Trophoblast cell (in vitro differentiated cells and primary cell): ENCODE measurements around the gene ARFGEF3.

Source experiments
- DNase-seq, 2 donors: peaks; one replicate each; pipeline ENCODE4 v3.0.0-alpha.2; 2016
- H2AFZ ChIP-seq: 2 replicates; pipeline ENCODE4 v1.6.1; 2013; ENCODE audit warnings: low read length, moderate library complexity, mild to moderate bottlenecking; ENCODE audit not compliant: insufficient read depth, poor library complexity
- H2AK5ac ChIP-seq: 2 replicates; pipeline ENCODE4 v1.6.1; 2013; ENCODE audit warnings: mild to moderate bottlenecking, low read length
- H2BK120ac ChIP-seq: 2 replicates; pipeline ENCODE4 v1.6.1; 2013; ENCODE audit warnings: low read length, mild to moderate bottlenecking, moderate library complexity; ENCODE audit not compliant: insufficient read depth, poor library complexity
- H2BK12ac ChIP-seq: 2 replicates; pipeline ENCODE4 v1.6.1; 2013; ENCODE audit warnings: mild to moderate bottlenecking, low read length, moderate library complexity
- H2BK5ac ChIP-seq: 2 replicates; pipeline ENCODE4 v1.6.1; 2013; ENCODE audit warnings: low read length, low read depth, moderate library complexity, mild to moderate bottlenecking; ENCODE audit not compliant: poor library complexity
- H3K14ac ChIP-seq: 2 replicates; pipeline ENCODE4 v1.6.1; 2013; ENCODE audit warnings: mild to moderate bottlenecking, low read length
- H3K18ac ChIP-seq: 2 replicates; pipeline ENCODE4 v1.6.1; 2013; ENCODE audit warnings: mild to moderate bottlenecking, low read length
- H3K23ac ChIP-seq: 2 replicates; pipeline ENCODE4 v1.6.1; 2013; ENCODE audit warnings: low read length
- H3K27ac ChIP-seq: 2 replicates; pipeline ENCODE4 v1.5.1; 2013; ENCODE audit warnings: low read depth, mild to moderate bottlenecking, inconsistent platforms, low read length, moderate library complexity
- H3K27me3 ChIP-seq: 2 replicates; pipeline ENCODE4 v1.6.1; 2013; ENCODE audit warnings: inconsistent platforms, mild to moderate bottlenecking, low read length, moderate library complexity; ENCODE audit not compliant: insufficient read depth
- H3K36me3 ChIP-seq, 2 experiments: 1 replicate in 1 of 2; 2 replicates in 1 of 2; pipeline ENCODE4 v1.6.1; 2013; ENCODE audit warnings: low read length in 2 of 2, mild to moderate bottlenecking in 2 of 2, moderate library complexity in 1 of 2; ENCODE audit not compliant: insufficient read depth in 2 of 2, control insufficient read depth in 1 of 2
- H3K4ac ChIP-seq: 2 replicates; pipeline ENCODE4 v1.6.1; 2013; ENCODE audit warnings: low read depth, mild to moderate bottlenecking, low read length, moderate library complexity
- H3K4me1 ChIP-seq, 2 experiments: 1 replicate in 1 of 2; 2 replicates in 1 of 2; pipeline ENCODE4 v1.6.1; 2013; ENCODE audit warnings: low read length in 2 of 2, mild to moderate bottlenecking in 2 of 2, moderate library complexity in 1 of 2; ENCODE audit not compliant: insufficient read depth in 2 of 2, control insufficient read depth in 1 of 2
- H3K4me2 ChIP-seq: 2 replicates; pipeline ENCODE4 v1.6.1; 2013; ENCODE audit warnings: inconsistent platforms, mild to moderate bottlenecking, low read length, moderate library complexity
- H3K4me3 ChIP-seq: 2 replicates; pipeline ENCODE4 v1.5.1; 2013; ENCODE audit warnings: mild to moderate bottlenecking, low read depth, low read length, inconsistent platforms
- H3K79me1 ChIP-seq: one replicate; pipeline ENCODE4 v1.6.1; 2013; ENCODE audit warnings: low read length
- H3K79me2 ChIP-seq: 2 replicates; pipeline ENCODE4 v1.6.1; 2013; ENCODE audit warnings: low read length, mild to moderate bottlenecking; ENCODE audit not compliant: control insufficient read depth, insufficient read depth, poor library complexity
- H3K9ac ChIP-seq: 2 replicates; pipeline ENCODE4 v1.6.1; 2013; ENCODE audit warnings: mild to moderate bottlenecking, low read length
- H3K9me3 ChIP-seq: 2 replicates; pipeline ENCODE4 v1.6.1; 2013; ENCODE audit warnings: low read depth, mild to moderate bottlenecking, control low read depth, inconsistent platforms, low read length; ENCODE audit not compliant: insufficient read depth
- H4K12ac ChIP-seq: 2 replicates; pipeline ENCODE4 v1.6.1; 2013; ENCODE audit warnings: low read depth, mild to moderate bottlenecking, low read length, moderate library complexity
- H4K8ac ChIP-seq: 2 replicates; pipeline ENCODE4 v1.6.1; 2013; ENCODE audit warnings: low read depth, mild to moderate bottlenecking, low read length, moderate library complexity
- H4K91ac ChIP-seq: one replicate; pipeline ENCODE4 v1.6.1; 2013; ENCODE audit warnings: low read depth, mild to moderate bottlenecking, low read length, moderate library complexity
- WGBS: extraction: QIAGEN DNeasy Blood & Tissue Kit; methylation state at CpG from one replicate; pipeline ENCODE4 v1.1.7; 2013; ENCODE audit warnings: missing lambda C conversion rate; ENCODE audit not compliant: insufficient read length, insufficient coverage; ENCODE audit errors: extremely low coverage; 5-methylcytosine and 5-hydroxymethylcytosine counted together

ARFGEF3 gene

GRCh38 chr6:138278326-138278725, 116.6 kb downstream of the ARFGEF3 start:
- no peaks in the 10 kb centered on the region for H3K27me3 ChIP-seq
- no peak overlapping the region for H2BK5ac ChIP-seq
- no peak overlapping the region for H3K14ac ChIP-seq
- no peak overlapping the region for H2AFZ ChIP-seq
- H3K4ac ChIP-seq, result no peak overlapping the region
- no peak overlapping the region for H3K27ac ChIP-seq
- no peak overlapping the region for H3K4me3 ChIP-seq
- no peak overlapping the region for H2BK120ac ChIP-seq
- H4K12ac ChIP-seq, result no peak overlapping the region
- H3K4me2 ChIP-seq, result no peak overlapping the region
- H4K91ac ChIP-seq, result no peak overlapping the region
- H3K9ac ChIP-seq, result no peak overlapping the region
- no peak overlapping the region for H3K23ac ChIP-seq
- no peak overlapping the region for H2AK5ac ChIP-seq
- no peak for DNase-seq
- no peaks in the 10 kb centered on the region for H3K79me1 ChIP-seq
- H4K8ac ChIP-seq, result no peak overlapping the region
- no CpG with 5 or more reads among the region's 12 CpGs for WGBS
- no peaks in the 10 kb centered on the region for H3K9me3 ChIP-seq
- no peak overlapping the region for H2BK12ac ChIP-seq
- no peak overlapping the region for H3K18ac ChIP-seq
- no peaks in the 10 kb centered on the region for H3K36me3 ChIP-seq
- H3K79me2 ChIP-seq, result no peaks in the 10 kb centered on the region
- no peaks in the 10 kb centered on the region for H3K4me1 ChIP-seq

DNA sequence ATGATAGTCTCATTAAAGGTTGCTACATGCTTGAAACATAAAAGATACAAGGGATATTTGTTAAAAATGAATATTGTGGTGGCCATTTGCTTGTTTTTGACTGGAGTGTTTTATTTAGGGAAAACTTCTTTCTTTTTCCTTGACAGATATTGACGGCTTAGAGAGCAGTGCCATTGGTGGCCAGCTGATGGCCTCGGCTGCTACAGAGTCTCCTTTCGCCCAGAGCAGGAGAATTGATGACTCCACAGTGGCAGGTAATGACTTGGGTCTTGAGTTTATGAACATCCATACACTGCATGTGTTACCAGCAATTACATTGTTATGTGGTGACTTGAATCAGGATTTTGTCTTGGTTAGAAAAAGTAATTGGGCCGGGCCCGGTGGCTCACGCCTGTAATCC, 124.1 kb downstream of the ARFGEF3 start:
- no peaks in the 10 kb centered on the region for H3K27me3 ChIP-seq
- H4K91ac ChIP-seq, result no peak overlapping the region
- no peak overlapping the region for H4K12ac ChIP-seq
- peaks cover 2% of the 10 kb centered on the region for H3K79me1 ChIP-seq
- no peak overlapping the region for H2BK5ac ChIP-seq
- H3K4ac ChIP-seq, result no peak overlapping the region
- H4K8ac ChIP-seq, result no peak overlapping the region
- H3K36me3 ChIP-seq, result no peaks in the 10 kb centered on the region
- no peak overlapping the region for H3K23ac ChIP-seq
- no peak overlapping the region for H2BK120ac ChIP-seq
- H2AFZ ChIP-seq, result no peak overlapping the region
- no CpG with 5 or more reads among the region's 6 CpGs for WGBS
- no peak overlapping the region for H2BK12ac ChIP-seq
- H3K9me3 ChIP-seq, result no peaks in the 10 kb centered on the region
- peak; percentile 80 to 83 for DNase-seq
- H3K4me1 ChIP-seq, result peaks cover 0 to 2% of the 10 kb centered on the region in 2 experiments
- H3K9ac ChIP-seq, result no peak overlapping the region
- H3K18ac ChIP-seq, result no peak overlapping the region
- no peak overlapping the region for H3K27ac ChIP-seq
- H3K14ac ChIP-seq, result no peak overlapping the region
- no peak overlapping the region for H3K4me3 ChIP-seq
- no peak overlapping the region for H2AK5ac ChIP-seq
- H3K79me2 ChIP-seq, result no peaks in the 10 kb centered on the region
- H3K4me2 ChIP-seq, result no peak overlapping the region

GRCh38 chr6:138286698-138287097, 125.0 kb downstream of the ARFGEF3 start:
- Histone ChIP-seq H3K9me3 (no peaks in the 10 kb centered on the region), H3K14ac (no peak overlapping the region), H2BK120ac (no peak overlapping the region), H3K27ac (no peak overlapping the region), H3K27me3 (no peaks in the 10 kb centered on the region), H2BK12ac (no peak overlapping the region), H2AFZ (no peak overlapping the region), H3K9ac (no peak overlapping the region), H3K79me2 (no peaks in the 10 kb centered on the region), H4K8ac (no peak overlapping the region), H3K4ac (no peak overlapping the region), H3K23ac (no peak overlapping the region), H3K79me1 (peaks cover 2% of the 10 kb centered on the region), H4K12ac (no peak overlapping the region), H3K18ac (no peak overlapping the region), H3K4me3 (no peak overlapping the region), H3K4me2 (no peak overlapping the region), H2BK5ac (no peak overlapping the region), H3K4me1 (peaks cover 0 to 2% of the 10 kb centered on the region in 2 experiments), H2AK5ac (no peak overlapping the region), H4K91ac (no peak overlapping the region), H3K36me3 (no peaks in the 10 kb centered on the region)
- WGBS, result no CpG with 5 or more reads among the region's 17 CpGs
- DNase-seq, result no peak

- no peaks in the 10 kb centered on the region for H3K27me3 ChIP-seq
- DNase-seq, result peak; percentile 89 to 98
- no peaks in the 10 kb centered on the region for H3K9me3 ChIP-seq
- H4K91ac ChIP-seq, result no peak overlapping the region
- no peak overlapping the region for H3K4me2 ChIP-seq
- no peak overlapping the region for H2BK120ac ChIP-seq
- H3K23ac ChIP-seq, result no peak overlapping the region
- no peak overlapping the region for H3K27ac ChIP-seq
- H3K79me1 ChIP-seq, result peaks cover 2% of the 10 kb centered on the region
- peaks cover 0 to 2% of the 10 kb centered on the region in 2 experiments for H3K4me1 ChIP-seq
- H3K36me3 ChIP-seq, result no peaks in the 10 kb centered on the region
- H4K8ac ChIP-seq, result no peak overlapping the region
- H4K12ac ChIP-seq, result no peak overlapping the region
- H2AFZ ChIP-seq, result no peak overlapping the region
- H2BK5ac ChIP-seq, result no peak overlapping the region
- no peak overlapping the region for H3K4ac ChIP-seq
- no peak overlapping the region for H3K4me3 ChIP-seq
- no peak overlapping the region for H3K18ac ChIP-seq
- no peak overlapping the region for H2AK5ac ChIP-seq
- no CpG with 5 or more reads among the region's 11 CpGs for WGBS
- H3K14ac ChIP-seq, result no peak overlapping the region
- no peaks in the 10 kb centered on the region for H3K79me2 ChIP-seq
- no peak overlapping the region for H2BK12ac ChIP-seq
- no peak overlapping the region for H3K9ac ChIP-seq
Measured at GRCh38 chr6:138287144-138287955, 125.6 kb downstream of the ARFGEF3 start.
